Caco-2 (cell line): Measurements from ENCODE around the gene ZBTB3. TPM values are rescaled to one million over a fixed set of nuclear protein-coding genes. Genes with fewer than 3 reads are reported as not detected.

ENCODE experiments used
- BruUV-seq: library from RNA; stranded (reverse); fragments of 400-500 nt; replicated peaks from 2 replicates; lab custom pipeline; 2021; lab: Mats Ljungman, UMichigan
- CTCF ChIA-PET: fragments of 300-600 bp; sonication (Branson Sonifier 250); formaldehyde crosslinking; loops from one replicate; lab custom pipeline; 2022; ENCODE audit warnings: antibody characterized with exemption; lab: Charles Lee
- POLR2A ChIA-PET: fragments of 300-600 bp; sonication (Branson Sonifier 250); formaldehyde crosslinking; loops from one replicate; lab custom pipeline; 2022; ENCODE audit warnings: antibody characterized with exemption; lab: Charles Lee
- DNase-seq, 2 experiments: peaks; one replicate each; pipeline versions ENCODE4 v3.0.0 to v3.0.0-alpha.2; 2020 to 2022
- H3K27me3 ChIP-seq: replicated peaks from 2 replicates; pipeline ENCODE4 v1.6.0; 2011; ENCODE audit warnings: low read length; ENCODE audit not compliant: control insufficient read depth, insufficient read depth
- H3K36me3 ChIP-seq: 2 replicates; pipeline ENCODE4 v1.5.1; 2011; ENCODE audit warnings: low read length; ENCODE audit not compliant: control insufficient read depth, insufficient read depth
- H3K4me1 ChIP-seq: fragments of 250-450 bp; sonication (Bioruptor Pico); 2 replicates; pipeline ENCODE4 v1.5.1; 2020; ENCODE audit warnings: mild to moderate bottlenecking
- H3K4me3 ChIP-seq: 2 replicates; pipeline ENCODE4 v1.5.1; 2011; ENCODE audit warnings: low read depth, mild to moderate bottlenecking, control low read depth, low read length
- H3K9me3 ChIP-seq: fragments of 250-450 bp; sonication (Bioruptor Pico); 2 replicates; pipeline ENCODE4 v1.5.1; 2020; ENCODE audit warnings: mild to moderate bottlenecking, moderate library complexity
- H3K27ac Mint-ChIP-seq: one replicate; pipeline ENCODE4 v1.8.0; 2022; ENCODE audit warnings: mixed read lengths; ENCODE audit not compliant: unreplicated experiment
- H3K27me3 Mint-ChIP-seq: one replicate; pipeline ENCODE4 v1.8.0; 2022; ENCODE audit warnings: mixed read lengths; ENCODE audit not compliant: insufficient read depth, unreplicated experiment
- H3K36me3 Mint-ChIP-seq: one replicate; pipeline ENCODE4 v1.8.0; 2022; ENCODE audit warnings: mild to moderate bottlenecking, mixed read lengths; ENCODE audit not compliant: insufficient read depth, unreplicated experiment
- H3K4me1 Mint-ChIP-seq: one replicate; pipeline ENCODE4 v1.8.0; 2022; ENCODE audit warnings: low read depth, mixed read lengths; ENCODE audit not compliant: unreplicated experiment
- H3K4me3 Mint-ChIP-seq: one replicate; pipeline ENCODE4 v1.8.0; 2022; ENCODE audit warnings: mild to moderate bottlenecking, moderate library complexity, mixed read lengths; ENCODE audit not compliant: unreplicated experiment
- H3K9me3 Mint-ChIP-seq: one replicate; pipeline ENCODE4 v1.8.0; 2022; ENCODE audit warnings: mixed read lengths; ENCODE audit not compliant: unreplicated experiment
- intact Hi-C: fragments of 100-400 bp; cut with micrococcal nuclease; formaldehyde crosslinking; loops from one replicate; pipeline ENCODE4 v1.10.0; 2022; ENCODE audit not compliant: unreplicated experiment
- total RNA-seq: library from RNA; stranded (reverse); gene quantifications from 2 replicates; pipeline ENCODE4 v1.2.3, GENCODE V29; 2022
- TF ChIP-seq, protein P1 (sequence below), 2 experiments: fragments of 200-600 bp in 1 of 2; IDR thresholded peaks; 1 replicate in 1 of 2; 2 replicates in 1 of 2; pipeline versions ENCODE4 v1.5.1 to v1.8.0; 2011 to 2022; ENCODE audit warnings: antibody characterized with exemption in 1 of 2, control low read depth in 1 of 2, inconsistent platforms in 1 of 2, low read depth in 1 of 2, low read length in 1 of 2, mild to moderate bottlenecking in 1 of 2, moderate library complexity in 1 of 2; ENCODE audit not compliant: insufficient read depth in 1 of 2, severe bottlenecking in 1 of 2, unreplicated experiment in 1 of 2

Gene ZBTB3
- total RNA-seq, 1 experiment from 2014 or later: 8.2 TPM

DNA sequence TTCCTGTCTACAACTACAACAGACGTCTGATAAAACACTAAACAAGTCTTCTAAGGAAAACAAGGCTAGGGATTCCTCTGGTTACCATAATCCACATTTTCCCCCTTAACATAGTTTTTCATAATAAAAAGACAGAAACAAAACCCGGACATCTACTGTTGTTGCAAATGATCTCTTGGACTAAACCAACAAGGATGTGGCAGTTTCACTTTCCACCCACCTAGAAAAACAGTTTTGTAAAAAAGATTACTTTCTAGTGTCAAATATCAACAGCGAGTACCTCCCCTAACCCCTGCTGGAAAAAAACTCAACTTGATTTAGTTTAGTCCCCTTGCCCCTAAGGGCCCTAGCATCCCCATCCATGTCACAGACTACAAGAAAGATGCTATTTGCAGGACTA lies 41.1 kb downstream of the ZBTB3 start:
- no peak for DNase-seq
- CTCF ChIA-PET: no interaction called here
- intact Hi-C loops: loop anchor here (1.0 to 2.0 kb wide), 2 partner anchors 9 to 14 kb away; partner anchors contain the start of gene HNRNPUL2
- TSS peak; percentile 31 for BruUV-seq
- no peak overlapping the region for H3K4me3 Mint-ChIP-seq
- H3K36me3 Mint-ChIP-seq: peaks cover 100% of the 10 kb centered on the region
- H3K9me3 Mint-ChIP-seq: no peaks in the 10 kb centered on the region
- peaks cover 31% of the 10 kb centered on the region for H3K4me1 Mint-ChIP-seq
- peak overlapping the region; percentile 85 for H3K27ac Mint-ChIP-seq
- H3K4me1 ChIP-seq: peaks cover 21% of the 10 kb centered on the region
- H3K27me3 ChIP-seq: no peaks in the 10 kb centered on the region
- H3K4me3 ChIP-seq: no peak overlapping the region
- POLR2A ChIA-PET: interaction anchor here (1.7 to 2.0 kb wide), 2 partner anchors 14 to 48 kb away, joined by 7 to 13 read pairs; partner anchors contain the start of genes C11orf98, CSKMT and HNRNPUL2
- H3K27me3 Mint-ChIP-seq: no peaks in the 10 kb centered on the region
- peaks cover 13% of the 10 kb centered on the region for H3K36me3 ChIP-seq
- no peaks in the 10 kb centered on the region for H3K9me3 ChIP-seq
- TF ChIP-seq, protein P1, sequence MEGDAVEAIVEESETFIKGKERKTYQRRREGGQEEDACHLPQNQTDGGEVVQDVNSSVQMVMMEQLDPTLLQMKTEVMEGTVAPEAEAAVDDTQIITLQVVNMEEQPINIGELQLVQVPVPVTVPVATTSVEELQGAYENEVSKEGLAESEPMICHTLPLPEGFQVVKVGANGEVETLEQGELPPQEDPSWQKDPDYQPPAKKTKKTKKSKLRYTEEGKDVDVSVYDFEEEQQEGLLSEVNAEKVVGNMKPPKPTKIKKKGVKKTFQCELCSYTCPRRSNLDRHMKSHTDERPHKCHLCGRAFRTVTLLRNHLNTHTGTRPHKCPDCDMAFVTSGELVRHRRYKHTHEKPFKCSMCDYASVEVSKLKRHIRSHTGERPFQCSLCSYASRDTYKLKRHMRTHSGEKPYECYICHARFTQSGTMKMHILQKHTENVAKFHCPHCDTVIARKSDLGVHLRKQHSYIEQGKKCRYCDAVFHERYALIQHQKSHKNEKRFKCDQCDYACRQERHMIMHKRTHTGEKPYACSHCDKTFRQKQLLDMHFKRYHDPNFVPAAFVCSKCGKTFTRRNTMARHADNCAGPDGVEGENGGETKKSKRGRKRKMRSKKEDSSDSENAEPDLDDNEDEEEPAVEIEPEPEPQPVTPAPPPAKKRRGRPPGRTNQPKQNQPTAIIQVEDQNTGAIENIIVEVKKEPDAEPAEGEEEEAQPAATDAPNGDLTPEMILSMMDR (IDR thresholded peaks at IDR 0.05; ENCODE audit: insufficient read depth in 1 of 2, low read depth in 1 of 2, low read length in 1 of 2, severe bottlenecking in 1 of 2, unreplicated experiment in 1 of 2): no peak

DNA sequence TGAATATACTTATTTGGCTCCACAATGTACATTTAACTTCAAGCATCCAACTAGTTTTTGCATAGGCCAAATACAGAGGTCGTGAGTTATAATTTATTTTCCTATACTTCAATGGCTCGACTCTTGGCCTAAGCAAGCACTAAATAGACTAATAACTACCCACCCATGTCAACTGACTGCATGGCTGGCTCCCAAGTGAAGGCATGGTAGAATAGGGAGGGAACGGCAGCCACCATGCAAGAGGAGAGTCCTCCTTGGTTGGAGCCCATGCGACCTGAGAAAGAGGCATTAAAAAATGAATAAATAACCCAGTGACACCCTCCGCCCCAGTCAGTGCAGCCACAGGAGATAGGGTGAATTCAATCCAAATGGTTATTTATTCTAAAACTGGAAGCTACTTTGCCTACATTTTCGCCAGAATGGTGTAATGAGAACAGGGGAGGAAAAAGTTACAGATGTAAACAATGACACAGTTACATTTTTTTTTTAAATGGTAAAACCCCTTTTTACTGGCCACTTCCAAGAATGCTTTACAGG lies 41.6 kb downstream of the ZBTB3 start:
- Histone ChIP-seq H3K27me3 (no peaks in the 10 kb centered on the region), H3K36me3 (peaks cover 10% of the 10 kb centered on the region), H3K9me3 (no peaks in the 10 kb centered on the region), H3K4me3 (no peak overlapping the region), H3K4me1 (peaks cover 21% of the 10 kb centered on the region)
- no peak for DNase-seq
- Mint-ChIP-seq H3K4me3 (no peak overlapping the region), H3K4me1 (peaks cover 29% of the 10 kb centered on the region), H3K36me3 (peaks cover 100% of the 10 kb centered on the region), H3K27me3 (no peaks in the 10 kb centered on the region), H3K27ac (no peak overlapping the region), H3K9me3 (no peaks in the 10 kb centered on the region)
- ChIA-PET CTCF (no interaction called here), POLR2A (interaction anchor here (2.0 kb wide), 1 partner anchor 47 kb away, joined by 7 read pairs; the partner anchor contains the start of genes C11orf98 and CSKMT)
- BruUV-seq: no TSS peak
- intact Hi-C loops: loop anchor here (2.0 kb wide), 1 partner anchor 14 kb away; the partner anchor contains the start of gene HNRNPUL2
- TF ChIP-seq, protein P1 (IDR thresholded peaks at IDR 0.05; ENCODE audit: insufficient read depth in 1 of 2, low read depth in 1 of 2, low read length in 1 of 2, severe bottlenecking in 1 of 2, unreplicated experiment in 1 of 2): no peak

DNA sequence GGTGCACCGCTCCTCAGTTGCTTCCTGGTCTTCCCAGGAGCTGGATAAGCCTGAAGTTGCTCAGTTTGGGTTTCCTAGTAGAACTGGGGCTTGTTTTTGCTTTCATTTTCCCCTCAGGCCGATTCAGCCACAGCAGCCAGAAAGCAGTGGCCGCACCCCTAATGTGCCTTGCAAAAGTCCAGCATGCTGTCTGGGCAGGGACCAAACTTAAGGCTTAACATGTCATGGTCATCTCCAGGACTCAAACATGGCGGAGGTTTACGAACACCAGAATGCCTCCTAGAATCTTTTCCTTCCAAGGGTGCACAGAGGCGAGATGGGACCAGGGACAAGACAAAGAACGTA lies 44.0 kb downstream of the ZBTB3 start:
- H3K4me3 ChIP-seq: no peak overlapping the region

More for the DNA sequence above, 44.0 kb downstream of the ZBTB3 start:
- H3K4me3 Mint-ChIP-seq: no peak overlapping the region
- CTCF ChIA-PET: interaction anchor here (0.7 kb wide), 1 partner anchor 10 kb away, joined by 3 read pairs; no protein-coding TSS in a partner anchor
- Histone ChIP-seq H3K27me3 (no peaks in the 10 kb centered on the region), H3K36me3 (peaks cover 6% of the 10 kb centered on the region; the same call in 1 of the 2 replicates), H3K4me1 (peaks cover 30% of the 10 kb centered on the region), H3K9me3 (no peaks in the 10 kb centered on the region)
- POLR2A ChIA-PET: no interaction called here
- no peaks in the 10 kb centered on the region for H3K9me3 Mint-ChIP-seq
- DNase-seq: no peak
- TF ChIP-seq, protein P1 (IDR thresholded peaks at IDR 0.05; ENCODE audit: insufficient read depth in 1 of 2, low read depth in 1 of 2, low read length in 1 of 2, severe bottlenecking in 1 of 2, unreplicated experiment in 1 of 2): no peak
- BruUV-seq: no TSS peak
- peaks cover 99% of the 10 kb centered on the region for H3K36me3 Mint-ChIP-seq
- H3K27me3 Mint-ChIP-seq: no peaks in the 10 kb centered on the region
- intact Hi-C loops: no loop called here
- H3K4me1 Mint-ChIP-seq: peaks cover 38% of the 10 kb centered on the region
- H3K27ac Mint-ChIP-seq: no peak overlapping the region
